Uterus (tissue), 4 donors: ENCODE results near the gene STX17. TPM values are rescaled to one million over a fixed set of nuclear protein-coding genes. Genes with fewer than 3 reads are reported as not detected.

Experiments
- DNase-seq, 2 donors: peaks; one replicate each; pipeline ENCODE4 v3.0.0-alpha.2; 2019 to 2020
- H3K27ac ChIP-seq, 2 donors: fragments of 200-600 bp; sonication (generic); 1 replicate in 1 of 2; 2 replicates in 1 of 2; pipeline ENCODE4 v1.5.1; 2016 to 2018
- H3K27me3 ChIP-seq, 2 donors: fragments of 200-600 bp; sonication (generic); one replicate each; pipeline ENCODE4 v1.5.1; 2018 to 2019; ENCODE audit warnings: control low read depth in 1 of 2
- H3K36me3 ChIP-seq, 2 donors: fragments of 200-600 bp; sonication (generic); one replicate each; pipeline ENCODE4 v1.5.1; 2019; ENCODE audit warnings: control low read depth in 1 of 2
- H3K4me1 ChIP-seq, 2 donors: fragments of 200-600 bp; sonication (generic); one replicate each; pipeline ENCODE4 v1.5.1; 2018 to 2019; ENCODE audit warnings: control low read depth in 1 of 2
- H3K4me3 ChIP-seq, 2 donors: fragments of 200-600 bp; sonication (generic); 1 replicate in 1 of 2; 2 replicates in 1 of 2; pipeline ENCODE4 v1.5.1; 2018 to 2019; ENCODE audit warnings: mild to moderate bottlenecking in 1 of 2
- H3K9me3 ChIP-seq, 2 donors: fragments of 200-600 bp; sonication (generic); one replicate each; pipeline ENCODE4 v1.5.1; 2019; ENCODE audit warnings: control low read depth in 1 of 2
- CTCF ChIP-seq, 4 experiments: fragments of 200-600 bp in 2 of 4; fragments of 450-650 bp in 2 of 4; sonication (generic) in 2 of 4; IDR thresholded peaks; one replicate each; pipeline ENCODE4 v1.5.1; 2016 to 2019; ENCODE audit warnings: antibody characterized with exemption in 4 of 4, mild to moderate bottlenecking in 2 of 4, moderate library complexity in 1 of 4
- POLR2A ChIP-seq, 2 donors: fragments of 450-650 bp; IDR thresholded peaks; one replicate each; pipeline ENCODE4 v1.6.1; 2016; ENCODE audit warnings: antibody characterized with exemption in 2 of 2, mild to moderate bottlenecking in 1 of 2, moderate library complexity in 1 of 2
- intact Hi-C: fragments of 100-400 bp; cut with DNase I; formaldehyde crosslinking; loops from one replicate; pipeline ENCODE4 v1.15.1; 2023; ENCODE audit warnings: low total_unique reads
- total RNA-seq, 4 donors: library from RNA; depleted of rRNA in 3 of 4; stranded (reverse); fragments of >200 nt in 3 of 4; gene quantifications; one replicate each; pipeline versions ENCODE4 v1.1.0 to v1.2.4, GENCODE V29; 2014 to 2023
- donor health status: DM: yes; HTN: yes; CAD: no.

The STX17 gene
- total RNA-seq, 4 donors from 2014 or later, result 15.0 to 66.4 (median 32.6) TPM

GRCh38 chr9:99948482-99948881 lies 42.0 kb downstream of the STX17 start:
- intact Hi-C loops, result no loop called here
- DNase-seq, result no peak
- TF ChIP-seq CTCF (IDR thresholded peaks at IDR 0.05) (no peak), POLR2A (IDR thresholded peaks at IDR 0.05) (no peak)
- Histone ChIP-seq H3K27ac (no peak overlapping the region), H3K4me3 (no peak overlapping the region), H3K27me3 (no peaks in the 10 kb centered on the region), H3K9me3 (no peaks in the 10 kb centered on the region), H3K4me1 (no peaks in the 10 kb centered on the region), H3K36me3 (no peaks in the 10 kb centered on the region)

- Histone ChIP-seq H3K27me3 (no peaks in the 10 kb centered on the region), H3K27ac (no peak overlapping the region), H3K4me3 (no peak overlapping the region), H3K36me3 (no peaks in the 10 kb centered on the region), H3K4me1 (no peaks in the 10 kb centered on the region), H3K9me3 (no peaks in the 10 kb centered on the region)
- no peak for DNase-seq
- intact Hi-C loops, result no loop called here
- no peak for TF ChIP-seq POLR2A (IDR thresholded peaks at IDR 0.05)
These were observed 42.4 kb downstream of the STX17 start for GRCh38 chr9:99948896-99949295.

- Histone ChIP-seq H3K4me1 (no peaks in the 10 kb centered on the region), H3K27me3 (no peaks in the 10 kb centered on the region), H3K9me3 (no peaks in the 10 kb centered on the region), H3K36me3 (no peaks in the 10 kb centered on the region), H3K4me3 (no peak overlapping the region), H3K27ac (no peak overlapping the region)
- TF ChIP-seq CTCF (IDR thresholded peaks at IDR 0.05) (no peak), POLR2A (IDR thresholded peaks at IDR 0.05) (no peak)
- intact Hi-C loops, result no loop called here
- DNase-seq, result no peak
These were observed 47.5 kb downstream of the STX17 start for GRCh38 chr9:99953861-99954507.

GRCh38 chr9:99954819-99955218 lies 48.4 kb downstream of the STX17 start:
- no peaks in the 10 kb centered on the region for H3K27me3 ChIP-seq
- H3K4me3 ChIP-seq, result no peak overlapping the region
- no peaks in the 10 kb centered on the region for H3K36me3 ChIP-seq
- no peaks in the 10 kb centered on the region for H3K9me3 ChIP-seq
- H3K27ac ChIP-seq, result no peak overlapping the region
- H3K4me1 ChIP-seq, result no peaks in the 10 kb centered on the region
- no peak for DNase-seq
- intact Hi-C loops, result no loop called here
- TF ChIP-seq POLR2A (IDR thresholded peaks at IDR 0.05) (no peak), CTCF (IDR thresholded peaks at IDR 0.05) (no peak)

GRCh38 chr9:99955606-99956005 lies 49.2 kb downstream of the STX17 start:
- no peaks in the 10 kb centered on the region for H3K36me3 ChIP-seq
- H3K27me3 ChIP-seq, result no peaks in the 10 kb centered on the region
- DNase-seq, result no peak
- TF ChIP-seq POLR2A (IDR thresholded peaks at IDR 0.05), result no peak
- TF ChIP-seq CTCF (IDR thresholded peaks at IDR 0.05), result no peak
- H3K9me3 ChIP-seq, result no peaks in the 10 kb centered on the region
- intact Hi-C loops, result no loop called here
- no peak overlapping the region for H3K27ac ChIP-seq
- no peak overlapping the region for H3K4me3 ChIP-seq
- H3K4me1 ChIP-seq, result no peaks in the 10 kb centered on the region
